Measurements from ENCODE around the gene KITLG.

GRCh38 chr12:88591343-88591742 is 11.1 kb upstream of the KITLG start:
- TF ChIP-seq EZH2 (IDR thresholded peaks at IDR 0.05; ENCODE audit: insufficient read depth, low read length) (no peak), CTCF (IDR thresholded peaks at IDR 0.05; ENCODE audit: insufficient read depth, low read depth, low read length) (no peak)

All from astrocyte (in vitro differentiated cells and primary cell).